ENCODE results near the gene SRGAP1.

- TF ChIP-seq CTCF (IDR thresholded peaks at IDR 0.05; ENCODE audit: borderline replicate concordance, extremely low read depth, low read length, poor library complexity, severe bottlenecking), result no peak
- no peak for TF ChIP-seq EZH2 (IDR thresholded peaks at IDR 0.05; ENCODE audit: borderline replicate concordance, low read depth, low read length, severe bottlenecking)
These were observed 237.6 kb downstream of the SRGAP1 start for GRCh38 chr12:64082116-64082515.

Measured in DND-41 (cell line).